Nephron progenitor cell (in vitro differentiated cells): ENCODE results near the gene RAB11FIP4.

Experiments
- DNase-seq: peaks from one replicate; pipeline ENCODE4 v3.0.0; 2021
- H3K27ac Mint-ChIP-seq: 2 replicates; pipeline ENCODE4 v1.8.0; 2021; ENCODE audit warnings: mild to moderate bottlenecking, moderate library complexity, mixed read lengths
- H3K27me3 Mint-ChIP-seq: 2 replicates; pipeline ENCODE4 v1.8.0; 2021; ENCODE audit warnings: mild to moderate bottlenecking, low read depth, mixed read lengths; ENCODE audit not compliant: poor library complexity
- H3K36me3 Mint-ChIP-seq: 2 replicates; pipeline ENCODE4 v1.8.0; 2021; ENCODE audit warnings: low read depth, mixed read lengths
- H3K4me1 Mint-ChIP-seq: 2 replicates; pipeline ENCODE4 v1.8.0; 2021; ENCODE audit warnings: mixed read lengths
- H3K4me3 Mint-ChIP-seq: 2 replicates; pipeline ENCODE4 v1.8.0; 2021; ENCODE audit warnings: mild to moderate bottlenecking, moderate library complexity, mixed read lengths
- H3K9me3 Mint-ChIP-seq: 2 replicates; pipeline ENCODE4 v1.8.0; 2021; ENCODE audit warnings: mild to moderate bottlenecking, moderate library complexity, mixed read lengths
- CTCF ChIP-seq: fragments of 200-600 bp; sonication (generic); IDR thresholded peaks from 2 replicates; pipeline ENCODE4 v1.5.0; 2021; ENCODE audit warnings: antibody characterized with exemption

Gene RAB11FIP4

DNA sequence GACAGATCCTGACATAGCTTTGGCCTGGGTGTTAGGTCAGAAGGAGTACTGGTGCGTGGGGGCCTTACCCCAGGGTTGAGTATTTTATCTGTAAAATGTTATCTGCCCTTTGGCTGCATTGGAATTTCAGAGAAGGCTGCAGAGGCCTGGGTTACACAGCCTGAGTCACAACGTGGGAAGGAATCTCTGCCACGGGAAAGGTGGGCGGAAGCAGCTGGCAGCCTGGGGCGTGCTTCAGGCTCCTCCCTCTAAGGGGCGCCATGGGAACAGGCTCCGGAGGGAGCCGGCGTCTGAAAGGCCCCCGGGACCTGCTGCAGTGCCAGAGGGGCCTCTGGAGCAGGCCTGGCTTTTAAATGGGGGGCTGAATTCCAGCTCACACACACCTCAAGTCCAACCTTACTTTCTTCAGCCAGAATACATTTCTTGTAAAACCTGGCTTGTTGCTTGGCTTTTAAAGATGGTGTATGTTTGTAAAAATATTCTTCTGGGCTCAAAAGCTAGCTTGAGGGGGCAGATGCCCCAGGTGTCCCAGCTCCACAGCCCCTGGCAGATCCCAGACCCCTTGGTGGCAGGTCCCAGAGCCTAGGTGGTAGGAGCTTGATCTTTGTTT, 142.2 kb downstream of the RAB11FIP4 start:
- no peak for TF ChIP-seq CTCF
- Mint-ChIP-seq H3K27me3 (no peaks in the 10 kb centered on the region), H3K27ac (no peak overlapping the region), H3K36me3 (no peaks in the 10 kb centered on the region), H3K9me3 (no peaks in the 10 kb centered on the region), H3K4me1 (peaks cover 35% of the 10 kb centered on the region), H3K4me3 (no peak overlapping the region)
- peak; percentile 44 for DNase-seq

DNA sequence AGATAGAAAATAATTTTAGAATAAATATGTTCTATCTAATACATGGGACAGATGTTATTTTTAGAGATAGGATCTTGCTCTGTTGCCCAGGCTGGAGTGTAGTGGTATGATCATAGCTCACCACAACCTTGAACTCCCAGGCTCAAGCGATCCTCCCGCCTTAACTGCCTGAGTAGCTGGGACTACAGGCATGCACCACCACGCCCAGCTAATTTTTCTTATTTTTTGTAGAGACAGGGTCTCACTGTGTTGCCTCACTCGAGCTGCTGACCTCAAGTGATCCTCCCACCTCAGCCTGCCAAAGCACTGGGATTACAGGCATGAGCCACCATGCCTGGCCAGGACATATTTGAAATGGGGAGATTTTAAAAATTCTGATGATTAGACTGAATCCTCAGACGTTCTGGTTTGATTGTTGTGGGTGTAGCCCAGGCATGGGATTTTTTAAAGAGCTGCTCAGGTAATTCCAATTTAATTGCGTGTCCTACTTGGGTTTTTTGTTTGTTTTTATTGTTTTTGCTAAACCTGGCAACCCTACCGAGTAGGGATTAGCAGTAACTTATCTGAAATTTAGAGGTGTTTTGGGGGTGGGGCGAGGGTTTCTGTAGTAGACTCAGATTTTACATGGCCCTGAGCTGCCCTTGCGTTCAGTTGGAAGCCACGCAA, 142.9 kb downstream of the RAB11FIP4 start:
- Mint-ChIP-seq H3K4me3 (no peak overlapping the region), H3K27me3 (no peaks in the 10 kb centered on the region), H3K4me1 (peaks cover 36% of the 10 kb centered on the region), H3K36me3 (no peaks in the 10 kb centered on the region), H3K27ac (peak overlapping the region; percentile 25), H3K9me3 (no peaks in the 10 kb centered on the region)
- no peak for TF ChIP-seq CTCF
- no peak for DNase-seq

- Mint-ChIP-seq H3K4me1 (peaks cover 36% of the 10 kb centered on the region), H3K27me3 (peaks cover 3% of the 10 kb centered on the region), H3K36me3 (no peaks in the 10 kb centered on the region), H3K4me3 (no peak overlapping the region), H3K27ac (no peak overlapping the region), H3K9me3 (no peaks in the 10 kb centered on the region)
- DNase-seq = no peak
- no peak for TF ChIP-seq CTCF
Measured at GRCh38 chr17:31535581-31535981, 144.1 kb downstream of the RAB11FIP4 start.

DNA sequence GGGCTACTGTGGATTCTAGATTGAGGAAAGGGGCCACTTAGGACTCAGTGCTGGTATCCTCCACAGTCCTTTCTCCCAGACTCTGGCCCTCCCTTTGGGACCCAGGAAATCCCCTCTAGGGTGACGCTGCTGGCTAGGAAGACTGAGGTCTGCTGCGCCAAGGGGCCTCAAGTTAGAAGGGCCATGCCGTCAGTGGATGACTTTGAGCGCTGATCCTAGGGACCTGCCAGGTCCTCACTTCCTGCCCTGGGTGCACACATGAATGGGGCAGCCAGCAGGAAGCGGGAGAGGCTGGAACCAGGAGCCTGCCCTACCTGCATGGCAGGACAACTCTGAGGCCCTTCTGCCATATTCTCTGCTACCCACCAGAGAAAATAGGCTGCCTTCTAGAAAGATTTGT, 145.0 kb downstream of the RAB11FIP4 start:
- no peak for TF ChIP-seq CTCF
- peaks cover 3% of the 10 kb centered on the region for H3K27me3 Mint-ChIP-seq
- H3K4me3 Mint-ChIP-seq = no peak overlapping the region
- H3K4me1 Mint-ChIP-seq = peaks cover 36% of the 10 kb centered on the region
- H3K27ac Mint-ChIP-seq = no peak overlapping the region
- no peaks in the 10 kb centered on the region for H3K9me3 Mint-ChIP-seq
- no peaks in the 10 kb centered on the region for H3K36me3 Mint-ChIP-seq
- DNase-seq = no peak

- no peak for DNase-seq
- Mint-ChIP-seq H3K4me3 (no peak overlapping the region), H3K27me3 (peaks cover 3% of the 10 kb centered on the region), H3K9me3 (no peaks in the 10 kb centered on the region), H3K36me3 (no peaks in the 10 kb centered on the region), H3K27ac (no peak overlapping the region), H3K4me1 (peaks cover 36% of the 10 kb centered on the region)
- no peak for TF ChIP-seq CTCF
Measured at GRCh38 chr17:31537565-31538011, 146.1 kb downstream of the RAB11FIP4 start.
